NCI-H1436 treated with DMSO at 0.1 percent for 48 hours (cell line): ENCODE results near the gene TP63.

Source experiments
- DNase-seq: peaks from one replicate; lab custom pipeline; 2025; lab: John Stamatoyannopoulos, UW

Gene TP63

GRCh38 chr3:189684317-189684716 lies 53.1 kb downstream of the TP63 start:
- DNase-seq: no peak

- DNase-seq: no peak
These were observed 54.1 kb downstream of the TP63 start for GRCh38 chr3:189685291-189685690.

GRCh38 chr3:189685860-189686259 lies 54.7 kb downstream of the TP63 start:
- DNase-seq: no peak

DNA sequence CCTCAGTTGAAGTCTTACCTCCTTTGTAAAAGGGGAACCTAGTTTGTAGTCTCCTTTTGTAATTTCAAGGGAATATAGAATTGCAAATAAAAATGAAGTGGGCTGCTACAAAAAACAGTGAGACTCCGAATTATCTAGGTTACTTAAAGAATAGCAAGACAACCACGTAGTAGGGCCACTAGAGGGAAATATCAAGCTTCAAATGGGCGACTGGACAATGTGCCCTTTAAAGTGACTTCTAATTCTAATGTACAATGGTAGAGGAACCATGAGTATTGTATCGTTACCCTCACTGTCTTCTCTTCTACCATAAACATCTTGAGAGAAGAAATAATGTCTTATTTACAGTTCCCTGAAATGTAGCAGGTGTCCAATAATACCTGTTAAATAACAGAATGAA lies 56.3 kb downstream of the TP63 start:
- DNase-seq: no peak

- DNase-seq: no peak
These were observed 57.1 kb downstream of the TP63 start for GRCh38 chr3:189688262-189688661.

DNA sequence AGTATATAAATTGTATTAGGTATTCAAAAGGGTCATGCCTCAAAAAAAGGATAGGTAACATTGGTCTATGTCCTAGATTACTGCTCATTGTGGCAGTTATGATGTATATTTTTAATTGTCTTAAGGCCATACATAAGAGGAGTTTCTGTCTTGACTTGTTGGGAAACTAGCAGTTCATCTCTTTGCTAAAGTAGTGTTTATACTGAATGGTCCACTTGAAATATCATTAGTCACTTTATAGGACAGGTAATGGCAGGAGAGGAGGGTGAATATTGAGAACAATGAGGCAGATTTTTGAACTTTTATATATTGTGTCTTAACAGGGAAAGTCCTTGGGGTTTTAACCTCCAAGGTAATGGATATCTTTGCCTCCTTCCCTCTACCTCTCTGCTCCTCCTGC lies 58.4 kb downstream of the TP63 start:
- DNase-seq: no peak

GRCh38 chr3:189690237-189690636 lies 59.0 kb downstream of the TP63 start:
- no peak for DNase-seq

DNA sequence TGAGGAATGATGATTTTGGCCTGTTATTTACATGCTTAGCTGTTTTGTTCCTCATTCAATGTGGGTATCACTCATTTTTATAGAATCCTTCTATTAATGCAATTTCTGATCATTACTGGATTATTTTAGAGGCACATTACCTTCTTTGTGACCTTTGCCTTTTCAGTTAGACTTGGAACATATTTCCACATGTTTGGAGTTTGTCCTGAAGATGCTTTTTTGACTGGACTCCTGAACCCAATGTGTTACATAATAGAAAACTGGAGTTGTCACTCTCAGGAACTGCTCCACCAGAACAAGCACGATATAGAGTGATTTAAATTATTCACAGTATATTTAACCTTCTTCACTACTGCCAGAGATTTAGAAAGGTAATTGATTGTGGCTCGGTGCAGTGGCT lies 59.5 kb downstream of the TP63 start:
- DNase-seq: no peak

DNA sequence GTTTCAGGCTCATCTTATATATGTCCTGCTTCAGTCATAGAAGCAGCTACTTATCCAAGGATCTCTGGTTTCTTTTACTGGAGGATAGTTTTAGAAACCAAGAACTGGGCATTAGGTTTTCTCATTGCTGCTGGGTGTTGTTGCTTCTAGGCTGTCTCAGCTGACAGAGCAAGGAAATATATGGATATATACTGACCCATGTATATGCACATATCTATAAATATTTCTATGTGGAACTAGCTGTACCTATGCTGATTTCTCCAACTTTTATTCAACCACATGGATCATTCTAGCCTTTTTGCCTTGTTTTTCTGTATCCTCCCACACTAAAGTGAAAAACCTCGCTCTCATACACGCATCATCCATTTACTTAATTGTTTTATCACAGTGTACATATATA lies 64.2 kb downstream of the TP63 start:
- no peak for DNase-seq

- no peak for DNase-seq
These were observed 67.6 kb downstream of the TP63 start for GRCh38 chr3:189698811-189699210.

GRCh38 chr3:189699885-189700284 lies 68.7 kb downstream of the TP63 start:
- no peak for DNase-seq

- DNase-seq: no peak
These were observed 71.0 kb downstream of the TP63 start for GRCh38 chr3:189702066-189702646.

GRCh38 chr3:189703865-189704264 lies 72.7 kb downstream of the TP63 start:
- no peak for DNase-seq

GRCh38 chr3:189708375-189708774 lies 77.2 kb downstream of the TP63 start:
- DNase-seq: no peak

- no peak for DNase-seq
These were observed 79.6 kb downstream of the TP63 start for GRCh38 chr3:189710620-189711402.

DNA sequence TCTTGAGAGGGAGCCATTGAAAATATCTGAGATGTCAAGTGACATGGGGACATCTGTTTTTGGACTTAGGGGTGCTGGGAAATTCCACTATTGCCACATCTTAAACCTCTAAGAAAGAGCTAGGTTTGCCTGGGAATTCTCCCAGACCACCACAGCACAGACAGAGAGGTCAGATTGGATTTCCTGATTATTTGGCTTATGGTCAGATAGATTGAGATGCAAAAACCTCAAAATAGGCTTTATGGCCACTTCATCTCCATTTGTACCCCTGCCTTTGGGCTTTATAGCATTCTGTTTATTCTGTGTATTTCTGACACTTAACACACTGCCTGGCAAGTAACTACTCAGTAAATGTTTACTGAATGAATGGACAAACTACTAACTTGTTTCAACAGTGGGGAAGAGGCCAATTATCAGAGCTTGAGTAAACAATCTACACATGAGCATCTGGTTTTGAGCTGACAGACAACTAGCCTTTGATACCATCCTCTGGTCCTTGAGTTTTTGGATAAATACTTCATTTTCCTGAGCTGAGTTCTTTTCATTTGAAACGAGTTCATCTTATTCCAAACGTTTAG lies 81.8 kb downstream of the TP63 start:
- DNase-seq: peak; percentile 92

- no peak for DNase-seq
These were observed 84.1 kb downstream of the TP63 start for GRCh38 chr3:189714991-189715961.

DNA sequence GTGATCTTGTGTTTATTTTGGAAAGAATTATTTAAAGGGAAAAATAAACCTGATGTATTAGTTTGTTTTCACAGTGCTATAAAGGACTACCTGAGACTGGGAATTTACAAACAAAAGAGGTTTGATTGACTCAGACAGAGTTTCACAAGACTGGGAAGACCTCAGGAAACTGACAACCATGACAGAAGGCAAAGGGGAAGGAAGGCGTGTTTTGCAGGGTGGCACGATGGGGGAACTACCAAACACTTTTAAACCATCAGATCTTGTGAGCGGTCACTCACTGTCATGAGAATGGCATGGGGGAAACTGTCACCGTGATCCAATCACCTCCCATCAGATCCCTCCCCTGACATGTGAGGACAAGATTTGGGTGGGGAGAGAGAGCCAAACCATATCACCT lies 87.0 kb downstream of the TP63 start:
- no peak for DNase-seq

GRCh38 chr3:189720736-189721417 lies 89.7 kb downstream of the TP63 start:
- no peak for DNase-seq

GRCh38 chr3:189721873-189722665 lies 90.9 kb downstream of the TP63 start:
- DNase-seq: no peak

- no peak for DNase-seq
These were observed 93.2 kb downstream of the TP63 start for GRCh38 chr3:189724356-189724755.
